Right cardiac atrium (tissue), 5 donors: ENCODE measurements around the gene HLCS. TPM values are rescaled to one million over a fixed set of nuclear protein-coding genes. Genes with fewer than 3 reads are reported as not detected.
A peak's percentile ranks its signal among the peaks of the same experiment; 100 is the strongest.
"Not testable (repeated sequence)": the region's sequence is repeated elsewhere in the genome, so short reads cannot be mapped to it uniquely, and the experiment has no call there.

Experiments used
- ATAC-seq, 2 donors: fragments of 200-7000 bp; cut with Tn5 transposase; one replicate each; pipeline versions ENCODE4 v1.8.0 to v1.9.1; 2020; ENCODE audit warnings: moderate library complexity in 2 of 2, mild to moderate bottlenecking in 1 of 2
- DNase-seq, 3 donors: peaks; one replicate each; pipeline ENCODE4 v3.0.0-alpha.2; 2020
- H3K27ac ChIP-seq: one replicate; pipeline ENCODE4 v1.5.1; 2013; ENCODE audit warnings: mild to moderate bottlenecking, low read length, control low read depth, moderate library complexity
- H3K27me3 ChIP-seq: one replicate; pipeline ENCODE4 v1.6.1; 2013; ENCODE audit not compliant: control insufficient read depth, insufficient read depth
- H3K4me1 ChIP-seq: one replicate; pipeline ENCODE4 v1.6.1; 2013; ENCODE audit warnings: low read length; ENCODE audit not compliant: control insufficient read depth, insufficient read depth
- H3K4me3 ChIP-seq: one replicate; pipeline ENCODE4 v1.5.1; 2013; ENCODE audit warnings: low read length, control low read depth
- H3K9me3 ChIP-seq: one replicate; pipeline ENCODE4 v1.6.1; 2013; ENCODE audit warnings: low read length; ENCODE audit not compliant: control insufficient read depth
- WGBS: extraction: QIAGEN DNeasy Blood & Tissue Kit; methylation state at CpG from one replicate; pipeline ENCODE4 v1.1.7; 2013; 5-methylcytosine and 5-hydroxymethylcytosine counted together
- intact Hi-C, 4 donors: fragments of 100-400 bp; cut with DNase I; formaldehyde crosslinking; loops; one replicate each; pipeline versions ENCODE4 v1.11.0 to v1.14.0; 2022 to 2023
- polyA plus RNA-seq: library from polyadenylated mRNA; stranded (reverse); fragments of 200-250 nt; gene quantifications from one replicate; pipeline ENCODE4 v1.2.3, GENCODE V29; 2013
- total RNA-seq, 4 donors: library from RNA; stranded (reverse); fragmentation: NEBNext Ultra II Directional; extraction: Animal tissue kit (Norgen Biotek cat#: 25700); gene quantifications; one replicate each; pipeline ENCODE4 v1.2.1, GENCODE V29; 2021
- donor health status: healthy with polysubstance abuse.
- donor health status: DM: no; HTN: yes; CAD: no.
- donor health status: DM: no; HTN: no; CAD: no.
- donor health status: DM: no; HTN: yes; CAD: no; lungs with severe emphysema.
- donor health status: DM: yes; HTN: yes; CAD: no.

HLCS gene
- total and polyA plus RNA-seq, 5 donors: 3.5 to 11.4 (median 8.2) TPM

GRCh38 chr21:36966821-36967768 is 626 bp upstream of the HLCS start:
- Histone ChIP-seq H3K27ac (peak overlapping the region; percentile 95), H3K9me3 (no peaks in the 10 kb centered on the region), H3K27me3 (no peaks in the 10 kb centered on the region), H3K4me1 (no peaks in the 10 kb centered on the region), H3K4me3 (peak overlapping the region; percentile 87)
- ATAC-seq (peak in 1 of 2 donors; percentile 9), DNase-seq (peak in 2 of 3 donors; percentile 76 to 88)
- intact Hi-C loops: no loop called here
- WGBS: 15% methylated on average over 34 of the region's 34 CpGs

- Histone ChIP-seq H3K4me1 (no peaks in the 10 kb centered on the region), H3K27me3 (no peaks in the 10 kb centered on the region), H3K4me3 (peak overlapping the region; percentile 87), H3K27ac (no peak overlapping the region), H3K9me3 (no peaks in the 10 kb centered on the region)
- no peak for DNase-seq
- intact Hi-C loops: no loop called here
- 57% methylated on average over 10 of the region's 10 CpGs for WGBS
- ATAC-seq: no peak
Measured at GRCh38 chr21:36965720-36966065, 776 bp downstream of the HLCS start.

GRCh38 chr21:36964827-36965719 is 1.4 kb downstream of the HLCS start:
- intact Hi-C loops: no loop called here
- WGBS: 80% methylated on average over 8 of the region's 8 CpGs
- Histone ChIP-seq H3K27me3 (no peaks in the 10 kb centered on the region), H3K4me1 (no peaks in the 10 kb centered on the region), H3K9me3 (no peaks in the 10 kb centered on the region), H3K4me3 (no peak overlapping the region), H3K27ac (no peak overlapping the region)
- DNase-seq (no peak), ATAC-seq (no peak)

GRCh38 chr21:36964398-36964797 is 2.1 kb downstream of the HLCS start:
- 92% methylated on average over 4 of the region's 4 CpGs for WGBS
- DNase-seq (no peak), ATAC-seq (no peak)
- Histone ChIP-seq H3K4me1 (no peaks in the 10 kb centered on the region), H3K4me3 (no peak overlapping the region), H3K27me3 (no peaks in the 10 kb centered on the region), H3K9me3 (no peaks in the 10 kb centered on the region), H3K27ac (no peak overlapping the region)
- intact Hi-C loops: no loop called here

GRCh38 chr21:36962098-36962780 is 4.2 kb downstream of the HLCS start:
- no peaks in the 10 kb centered on the region for H3K4me1 ChIP-seq
- no peaks in the 10 kb centered on the region for H3K27me3 ChIP-seq
- 93% methylated on average over 11 of the region's 11 CpGs for WGBS
- DNase-seq (no peak), ATAC-seq (no peak)
- no peaks in the 10 kb centered on the region for H3K9me3 ChIP-seq
- intact Hi-C loops: no loop called here
- no peak overlapping the region for H3K4me3 ChIP-seq
- H3K27ac ChIP-seq: no peak overlapping the region

GRCh38 chr21:36960676-36961284 is 5.7 kb downstream of the HLCS start:
- no peak for ATAC-seq
- DNase-seq: no peak
- 93% methylated on average over 8 of the region's 8 CpGs for WGBS
- Histone ChIP-seq H3K4me3 (no peak overlapping the region), H3K4me1 (no peaks in the 10 kb centered on the region), H3K27ac (no peak overlapping the region), H3K27me3 (no peaks in the 10 kb centered on the region), H3K9me3 (no peaks in the 10 kb centered on the region)
- intact Hi-C loops: no loop called here

- Histone ChIP-seq H3K27me3 (no peaks in the 10 kb centered on the region), H3K4me1 (no peaks in the 10 kb centered on the region), H3K9me3 (no peaks in the 10 kb centered on the region), H3K27ac (no peak overlapping the region), H3K4me3 (no peak overlapping the region)
- intact Hi-C loops: no loop called here
- DNase-seq (peak in 1 of 3 donors; percentile 25), ATAC-seq (peak in 1 of 2 donors; percentile 14)
- 91% methylated on average over 17 of the region's 17 CpGs for WGBS
Measured at GRCh38 chr21:36959020-36959835, 7.2 kb downstream of the HLCS start.

- intact Hi-C loops: no loop called here
- Histone ChIP-seq H3K4me1 (no peaks in the 10 kb centered on the region), H3K9me3 (no peaks in the 10 kb centered on the region), H3K4me3 (no peak overlapping the region), H3K27ac (no peak overlapping the region), H3K27me3 (no peaks in the 10 kb centered on the region)
- 94% methylated on average over 4 of the region's 4 CpGs for WGBS
- ATAC-seq: no peak
- DNase-seq: no peak
Measured at GRCh38 chr21:36955783-36956182, 10.7 kb downstream of the HLCS start.

- H3K4me1 ChIP-seq, DNase-seq, H3K27ac ChIP-seq, ATAC-seq, H3K9me3 ChIP-seq, H3K4me3 ChIP-seq, H3K27me3 ChIP-seq, intact Hi-C loops: not testable (repeated sequence)
- WGBS: 97% methylated on average over 12 of the region's 12 CpGs
Measured at GRCh38 chr21:36952331-36952730, 14.1 kb downstream of the HLCS start.
